Choroid plexus epithelial cell (primary cell): ENCODE measurements around the gene TMEM121B.
A peak's percentile ranks its signal among the peaks of the same experiment; 100 is the strongest.

Experiments used
- DNase-seq: peaks from one replicate; pipeline ENCODE4 v3.0.0-alpha.2; 2010; ENCODE audit warnings: low read depth
- H3K4me3 ChIP-seq: 2 replicates; pipeline ENCODE4 v1.5.1; 2011; ENCODE audit warnings: low read depth, mild to moderate bottlenecking, control low read depth, low read length, moderate library complexity
- TF ChIP-seq, protein P1 (sequence below): conservative IDR thresholded peaks from 2 replicates; pipeline ENCODE4 v1.5.1; 2011; ENCODE audit warnings: low read depth, mild to moderate bottlenecking, control low read depth, inconsistent platforms, low read length, moderate library complexity

Gene TMEM121B

DNA sequence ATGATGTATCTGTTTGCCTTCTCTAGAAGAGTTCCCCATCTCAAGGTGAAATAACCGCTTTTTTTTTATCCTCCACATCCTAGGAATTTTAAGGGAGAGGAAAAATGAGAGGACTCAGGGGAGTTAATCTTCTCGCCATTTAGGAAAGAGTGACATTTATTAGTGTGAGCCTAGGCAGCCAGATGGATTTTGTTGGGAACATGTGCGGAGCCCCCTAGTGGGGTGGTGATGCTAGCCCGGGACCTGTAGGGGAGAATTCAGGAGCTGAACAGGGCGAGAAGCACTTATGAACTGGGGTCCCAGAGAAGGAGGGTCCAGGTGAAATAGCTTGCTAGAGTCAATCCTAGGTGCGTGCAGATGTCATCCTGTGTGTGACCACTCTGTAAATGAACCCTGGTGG lies 25.6 kb downstream of the TMEM121B start:
- TF ChIP-seq, protein P1, sequence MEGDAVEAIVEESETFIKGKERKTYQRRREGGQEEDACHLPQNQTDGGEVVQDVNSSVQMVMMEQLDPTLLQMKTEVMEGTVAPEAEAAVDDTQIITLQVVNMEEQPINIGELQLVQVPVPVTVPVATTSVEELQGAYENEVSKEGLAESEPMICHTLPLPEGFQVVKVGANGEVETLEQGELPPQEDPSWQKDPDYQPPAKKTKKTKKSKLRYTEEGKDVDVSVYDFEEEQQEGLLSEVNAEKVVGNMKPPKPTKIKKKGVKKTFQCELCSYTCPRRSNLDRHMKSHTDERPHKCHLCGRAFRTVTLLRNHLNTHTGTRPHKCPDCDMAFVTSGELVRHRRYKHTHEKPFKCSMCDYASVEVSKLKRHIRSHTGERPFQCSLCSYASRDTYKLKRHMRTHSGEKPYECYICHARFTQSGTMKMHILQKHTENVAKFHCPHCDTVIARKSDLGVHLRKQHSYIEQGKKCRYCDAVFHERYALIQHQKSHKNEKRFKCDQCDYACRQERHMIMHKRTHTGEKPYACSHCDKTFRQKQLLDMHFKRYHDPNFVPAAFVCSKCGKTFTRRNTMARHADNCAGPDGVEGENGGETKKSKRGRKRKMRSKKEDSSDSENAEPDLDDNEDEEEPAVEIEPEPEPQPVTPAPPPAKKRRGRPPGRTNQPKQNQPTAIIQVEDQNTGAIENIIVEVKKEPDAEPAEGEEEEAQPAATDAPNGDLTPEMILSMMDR = peak; percentile 64
- H3K4me3 ChIP-seq = no peak overlapping the region
- DNase-seq = peak; percentile 30

DNA sequence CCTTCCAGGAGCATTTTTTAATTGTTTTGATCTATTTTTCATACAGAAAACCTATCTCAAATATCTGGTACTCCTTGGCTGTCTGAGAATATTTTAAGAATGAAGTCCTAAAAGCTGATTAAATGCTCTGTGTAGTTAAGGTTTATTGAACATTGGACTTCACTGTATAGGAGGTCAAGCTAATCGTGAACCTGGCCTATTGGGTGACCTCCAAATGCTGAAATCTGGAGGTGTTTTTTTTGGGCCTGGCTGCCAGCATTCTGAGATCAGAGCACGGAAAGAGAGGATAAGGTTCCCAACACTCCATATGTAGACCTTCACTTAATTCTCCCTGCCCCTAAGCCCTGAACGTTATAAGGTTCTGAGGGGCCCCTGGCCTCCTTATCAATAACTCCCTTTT lies 28.1 kb downstream of the TMEM121B start:
- TF ChIP-seq, protein P1 = no peak
- DNase-seq = no peak
- no peak overlapping the region for H3K4me3 ChIP-seq

DNA sequence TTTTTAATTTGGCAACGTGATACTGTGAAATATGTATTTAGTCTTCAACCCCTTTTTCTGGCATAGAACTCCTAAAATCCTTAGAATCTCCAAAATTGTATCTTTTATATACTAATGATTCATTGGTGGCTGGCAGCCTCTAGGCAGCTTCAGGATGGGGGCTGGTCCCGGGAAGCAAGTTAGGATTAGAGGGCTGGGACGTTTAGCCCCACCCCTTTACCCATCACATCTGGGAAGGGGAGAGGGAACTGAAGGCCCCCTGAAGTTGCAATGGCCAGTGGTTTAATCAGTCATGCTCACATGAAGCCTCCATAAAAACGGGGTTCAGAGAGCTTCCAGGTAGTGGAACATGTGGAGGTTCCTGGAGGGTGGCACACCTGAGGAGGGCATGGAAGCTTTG lies 29.3 kb downstream of the TMEM121B start:
- H3K4me3 ChIP-seq = no peak overlapping the region
- no peak for DNase-seq
- TF ChIP-seq, protein P1 = no peak

DNA sequence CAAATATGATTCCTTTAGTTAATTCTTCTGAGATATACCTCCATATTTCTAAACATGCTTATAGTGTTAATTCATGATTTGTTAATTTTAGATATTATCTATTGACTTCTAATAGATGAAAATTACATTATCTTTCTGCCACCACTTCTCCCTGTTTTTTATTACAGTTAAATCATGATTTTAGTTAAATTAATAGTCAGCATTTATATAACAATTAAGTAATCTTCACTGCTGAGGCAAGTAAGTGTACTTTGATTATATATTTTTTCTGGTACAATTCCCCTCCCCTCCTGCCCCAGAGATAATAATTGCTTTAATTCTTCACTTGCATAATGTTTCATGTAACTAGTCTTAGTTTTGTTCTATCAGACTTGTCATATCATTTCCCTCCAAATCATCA lies 30.6 kb downstream of the TMEM121B start:
- DNase-seq = no peak
- no peak overlapping the region for H3K4me3 ChIP-seq
- TF ChIP-seq, protein P1 = no peak

DNA sequence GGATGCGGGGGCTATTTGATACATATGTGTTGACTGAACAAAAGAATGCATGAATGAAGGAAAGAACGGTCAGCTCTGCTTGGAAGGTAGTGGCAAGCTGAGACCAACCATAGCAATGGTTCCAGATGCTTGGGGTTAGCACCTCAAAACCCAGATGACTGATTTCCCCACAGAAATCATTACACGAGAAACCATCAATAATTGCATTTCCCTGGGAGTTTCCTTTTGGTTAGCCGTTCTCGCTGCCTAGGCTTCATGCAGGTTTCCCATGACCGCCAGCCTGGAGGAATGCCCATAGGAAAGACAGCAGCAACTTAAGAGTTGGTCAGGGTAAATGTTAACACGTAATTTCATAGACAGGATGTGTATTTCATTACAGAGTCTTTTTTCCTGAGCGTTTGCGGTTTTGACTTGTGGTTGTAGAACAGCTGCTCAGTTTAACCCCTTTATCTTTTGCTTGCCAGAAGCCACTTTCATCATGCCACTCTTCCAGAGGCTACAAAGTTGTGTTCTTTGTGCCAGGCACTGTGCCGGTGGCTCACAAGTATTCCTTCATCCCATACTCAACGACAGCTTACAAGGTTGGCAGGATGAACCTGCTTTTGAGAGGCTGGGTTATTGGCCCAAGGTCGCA lies 33.5 kb downstream of the TMEM121B start:
- peak; percentile 84 for DNase-seq
- TF ChIP-seq, protein P1 = no peak
- no peak overlapping the region for H3K4me3 ChIP-seq

DNA sequence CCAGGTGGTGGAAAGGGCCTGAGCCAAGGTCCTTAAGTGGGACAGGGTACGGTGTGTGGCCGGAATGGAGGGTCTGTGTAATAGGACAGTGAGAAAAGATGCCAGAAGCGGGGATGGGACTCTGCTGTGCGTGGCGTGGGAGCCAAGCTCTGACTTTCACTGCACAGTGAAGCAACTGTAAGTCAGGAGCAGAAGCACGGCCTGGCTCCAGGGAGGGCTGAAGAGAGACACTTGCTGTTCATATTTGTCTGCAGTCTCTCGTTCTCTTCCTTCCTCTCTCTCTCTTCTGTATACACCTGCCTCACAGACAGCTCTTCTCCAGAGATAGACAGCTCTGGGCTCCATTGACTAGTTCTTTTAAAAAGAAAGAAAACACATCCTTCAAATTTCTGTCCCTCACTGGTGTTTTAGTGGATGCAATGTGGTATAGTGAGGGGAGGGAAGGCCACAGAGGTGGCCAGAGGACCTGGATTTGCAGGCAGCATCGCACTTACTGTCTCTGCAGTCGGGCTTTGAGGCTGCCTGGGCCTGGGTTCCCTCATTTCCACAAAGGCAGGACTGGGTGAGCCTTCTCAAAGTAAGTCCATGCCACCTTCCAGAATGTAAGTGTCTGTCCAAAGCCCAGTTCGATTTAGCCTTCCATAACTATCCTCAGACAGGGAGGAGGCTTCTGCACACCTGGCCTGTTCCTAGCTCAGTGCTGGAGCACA lies 34.2 kb downstream of the TMEM121B start:
- DNase-seq = no peak
- H3K4me3 ChIP-seq = peak overlapping the region; percentile 7
- TF ChIP-seq, protein P1 = no peak

DNA sequence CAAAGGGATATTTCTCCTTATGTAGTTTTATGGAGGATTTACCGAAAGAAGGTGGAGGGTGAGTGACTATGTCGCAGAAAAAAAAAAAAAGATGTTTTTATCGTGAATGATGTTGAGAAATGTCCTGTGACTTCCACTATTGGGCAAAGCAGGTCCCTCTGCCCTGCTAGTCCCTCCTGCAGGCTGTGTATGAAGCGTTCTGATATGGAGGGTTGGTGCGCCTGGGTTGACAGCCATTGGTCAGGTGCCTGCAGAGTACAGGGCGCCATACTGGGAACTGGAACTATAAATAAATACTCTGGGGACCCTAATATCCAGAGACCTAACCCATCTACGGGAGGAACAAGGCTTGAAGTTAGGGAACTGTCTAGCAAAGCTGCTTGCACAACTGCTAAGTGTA lies 34.9 kb downstream of the TMEM121B start:
- no peak for DNase-seq
- peak overlapping the region; percentile 81 for H3K4me3 ChIP-seq

More for the DNA sequence above, 34.9 kb downstream of the TMEM121B start:
- TF ChIP-seq, protein P1 = no peak
